Right renal pelvis (tissue), 4 donors: ENCODE data around the gene MAN1A1. TPM values are rescaled to one million over a fixed set of nuclear protein-coding genes. Genes with fewer than 3 reads are reported as not detected.

Experiments used
- DNase-seq, 4 donors: peaks; one replicate each; pipeline ENCODE4 v3.0.0-alpha.2; 2013; ENCODE audit warnings: low read depth in 4 of 4, low spot score in 3 of 4, missing footprints in 1 of 4
- polyA plus RNA-seq, 4 donors: library from polyadenylated mRNA; unstranded; fragments of 120-200 nt; gene quantifications; one replicate each; pipeline ENCODE4 v1.2.1, GENCODE V29; 2013; ENCODE audit not compliant: insufficient read length in 4 of 4

The MAN1A1 gene
- polyA plus RNA-seq, 4 donors, result 102 to 123 (median 115) TPM

GRCh38 chr6:119278625-119279024, 70.9 kb downstream of the MAN1A1 start:
- DNase-seq, result no peak

GRCh38 chr6:119277052-119277451, 72.5 kb downstream of the MAN1A1 start:
- DNase-seq, result no peak

DNA sequence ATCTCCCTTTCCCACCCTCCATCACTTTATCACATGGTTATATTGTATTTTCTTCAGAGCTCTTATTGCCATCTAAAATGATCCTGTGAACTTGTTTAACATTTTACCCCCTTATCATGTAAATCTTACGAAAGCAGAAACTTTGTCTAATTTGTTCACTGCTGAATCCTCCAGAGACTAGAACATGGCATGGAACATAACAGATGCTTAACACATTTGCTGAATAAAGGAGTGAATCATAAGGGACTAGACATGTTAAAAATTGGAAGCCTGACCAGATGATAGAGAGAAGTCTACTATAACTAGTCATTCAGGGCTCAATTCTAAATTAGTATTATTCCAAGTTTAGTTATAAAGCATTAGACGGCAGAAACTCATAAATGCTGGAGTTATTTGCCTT, 73.3 kb downstream of the MAN1A1 start:
- no peak for DNase-seq

DNA sequence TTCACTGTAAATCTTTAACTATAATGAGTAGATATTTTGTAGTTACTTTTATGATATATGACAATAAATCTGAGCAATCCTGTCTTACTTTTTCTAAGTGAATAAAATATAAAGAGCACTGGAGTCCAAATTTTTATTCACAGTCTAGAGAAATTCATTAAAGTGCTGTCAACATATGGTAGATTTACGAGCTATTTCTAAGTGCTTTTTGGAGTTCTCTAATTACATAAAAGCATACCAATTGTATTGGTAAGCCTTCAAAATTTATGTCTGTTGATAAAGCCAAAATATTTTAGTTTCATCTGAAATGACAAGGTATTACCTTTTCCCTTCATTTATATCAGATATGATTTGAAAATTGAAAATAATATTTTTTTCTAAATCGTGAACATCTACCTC, 75.4 kb downstream of the MAN1A1 start:
- no peak for DNase-seq

GRCh38 chr6:119273272-119274196, 76.0 kb downstream of the MAN1A1 start:
- DNase-seq, result no peak

DNA sequence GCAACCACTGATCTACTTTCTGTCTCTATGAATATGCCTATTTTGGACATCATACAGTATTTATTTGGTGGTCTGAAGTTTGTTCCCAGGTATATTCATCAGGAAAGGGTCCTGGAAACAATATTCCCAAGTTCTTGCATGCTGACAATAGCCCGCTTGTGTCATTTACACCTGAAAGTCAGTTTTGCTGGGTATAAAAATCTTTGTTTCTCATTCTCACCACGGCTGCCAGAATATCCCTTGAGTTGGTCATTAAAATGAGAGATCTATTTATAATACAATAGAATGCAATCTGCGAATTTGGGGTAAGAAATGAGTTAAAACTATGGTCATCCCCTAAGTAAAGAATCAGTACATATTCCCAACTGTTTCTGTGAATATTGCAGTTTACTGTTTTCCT, 79.0 kb downstream of the MAN1A1 start:
- no peak for DNase-seq

- no peak for DNase-seq
Observed at GRCh38 chr6:119269266-119270103, 80.1 kb downstream of the MAN1A1 start.

- no peak for DNase-seq
Observed at GRCh38 chr6:119267126-119267905, 82.2 kb downstream of the MAN1A1 start.

GRCh38 chr6:119264854-119265397, 84.6 kb downstream of the MAN1A1 start:
- no peak for DNase-seq

DNA sequence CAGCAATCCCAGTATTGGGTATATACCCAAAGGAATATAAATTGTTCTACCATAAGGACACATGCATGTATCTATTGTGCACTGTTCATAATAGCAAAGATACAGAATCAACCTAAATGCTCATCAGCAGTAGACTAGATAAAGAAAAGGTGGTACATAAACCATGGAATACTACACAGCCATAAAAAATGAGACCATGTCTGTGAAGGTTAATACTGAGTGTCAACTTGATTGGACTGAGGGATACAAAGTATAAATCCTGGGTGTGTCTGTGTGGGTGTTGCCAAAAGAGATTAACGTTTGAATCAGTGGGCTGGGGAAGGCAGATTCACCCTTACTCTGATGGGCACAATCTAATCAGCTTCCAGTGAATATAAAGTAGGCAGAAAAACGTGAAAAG, 86.9 kb downstream of the MAN1A1 start:
- no peak for DNase-seq

DNA sequence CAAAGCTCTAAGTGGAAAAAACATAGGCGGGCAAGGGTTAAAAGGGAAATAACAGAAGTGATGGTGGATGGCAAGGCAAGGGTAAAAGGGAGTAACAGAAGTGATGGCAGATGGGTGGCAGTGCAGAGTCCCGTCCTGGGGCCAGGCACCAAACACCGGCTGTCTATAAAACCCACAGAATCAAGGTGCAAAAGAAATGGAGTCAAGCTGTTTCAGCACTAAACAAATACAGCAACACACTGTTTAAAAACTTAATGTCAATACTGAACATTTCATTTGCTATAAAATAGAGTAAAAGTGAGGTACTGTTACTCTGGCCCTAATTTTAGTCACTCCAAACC, 87.6 kb downstream of the MAN1A1 start:
- DNase-seq, result no peak

GRCh38 chr6:119259027-119259426, 90.5 kb downstream of the MAN1A1 start:
- no peak for DNase-seq

DNA sequence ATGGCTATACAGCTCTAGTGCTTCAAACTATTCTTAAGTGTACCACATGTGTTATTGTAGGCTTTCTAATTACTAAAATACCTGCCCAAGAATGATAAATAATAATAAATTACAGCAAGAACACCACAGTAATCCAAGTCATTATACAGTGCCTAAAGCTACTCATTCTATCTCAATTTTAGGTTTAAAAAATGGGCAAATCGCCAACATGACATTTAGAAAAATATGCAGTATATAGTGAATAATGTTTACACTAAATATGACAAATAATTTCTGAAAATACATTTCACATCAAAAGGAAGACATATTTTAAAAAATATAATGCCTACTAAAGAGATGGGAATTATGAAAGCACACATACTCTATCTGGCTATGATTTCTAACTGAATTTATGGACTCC, 91.8 kb downstream of the MAN1A1 start:
- DNase-seq, result no peak

GRCh38 chr6:119256978-119257462, 92.5 kb downstream of the MAN1A1 start:
- no peak for DNase-seq

- no peak for DNase-seq
Observed at GRCh38 chr6:119256392-119256791, 93.2 kb downstream of the MAN1A1 start.

DNA sequence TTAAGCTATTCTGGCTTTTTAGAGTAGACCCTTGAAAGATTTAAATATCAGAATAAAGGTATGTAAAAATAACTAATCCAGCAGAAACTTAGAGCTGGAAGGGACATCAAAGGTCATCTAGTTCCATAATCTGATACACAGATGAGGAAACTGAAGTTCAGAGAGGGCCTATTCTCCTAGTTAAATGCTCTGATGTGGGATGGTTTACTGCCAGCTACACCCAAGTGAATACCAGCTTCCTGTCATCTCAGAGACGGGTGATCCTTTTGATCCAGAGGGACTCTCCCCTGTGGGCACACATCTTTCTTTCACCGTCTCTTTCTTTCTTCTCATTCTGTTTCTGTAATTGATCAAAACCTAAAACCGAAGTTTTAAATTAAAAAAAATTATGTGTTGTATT, 94.1 kb downstream of the MAN1A1 start:
- no peak for DNase-seq

DNA sequence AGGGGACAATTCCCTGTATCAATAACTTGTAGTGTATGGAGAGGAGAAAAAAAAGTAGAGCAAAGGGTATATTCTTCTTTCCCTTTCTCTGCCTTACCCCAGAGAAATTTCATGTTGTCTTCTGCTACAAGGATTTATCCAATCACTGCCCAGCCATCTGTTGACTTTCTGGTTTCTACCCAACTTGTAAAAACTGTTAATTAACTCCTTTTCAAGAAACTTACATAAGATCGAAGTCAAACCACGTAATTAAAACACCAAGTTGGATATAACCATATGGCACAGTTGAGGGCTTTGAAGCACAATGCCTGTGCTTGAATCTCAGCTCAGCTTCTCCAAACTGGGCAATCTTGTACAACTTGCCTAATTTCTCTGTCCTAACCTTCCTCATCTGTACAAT, 99.5 kb downstream of the MAN1A1 start:
- DNase-seq, result no peak

DNA sequence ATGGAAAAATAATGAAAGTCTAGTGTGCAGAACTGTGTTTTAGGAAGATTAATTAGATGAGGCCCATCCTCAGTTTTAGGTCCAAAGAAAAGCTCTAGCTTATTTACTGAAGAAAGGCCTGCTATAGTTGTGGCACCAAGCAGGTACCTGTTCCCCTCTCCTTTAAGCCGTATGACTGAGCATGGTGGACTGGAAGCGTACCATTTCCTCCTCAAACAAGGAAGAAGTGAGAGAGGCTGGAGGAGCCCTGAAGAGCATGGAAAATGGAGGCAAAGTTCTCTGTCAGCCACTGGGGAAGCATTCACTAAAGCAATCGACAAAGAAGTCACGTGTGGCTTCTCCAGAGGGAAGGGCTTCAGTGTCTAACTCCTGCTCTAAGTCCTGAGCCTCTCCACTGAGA, 100.2 kb downstream of the MAN1A1 start:
- DNase-seq, result no peak

DNA sequence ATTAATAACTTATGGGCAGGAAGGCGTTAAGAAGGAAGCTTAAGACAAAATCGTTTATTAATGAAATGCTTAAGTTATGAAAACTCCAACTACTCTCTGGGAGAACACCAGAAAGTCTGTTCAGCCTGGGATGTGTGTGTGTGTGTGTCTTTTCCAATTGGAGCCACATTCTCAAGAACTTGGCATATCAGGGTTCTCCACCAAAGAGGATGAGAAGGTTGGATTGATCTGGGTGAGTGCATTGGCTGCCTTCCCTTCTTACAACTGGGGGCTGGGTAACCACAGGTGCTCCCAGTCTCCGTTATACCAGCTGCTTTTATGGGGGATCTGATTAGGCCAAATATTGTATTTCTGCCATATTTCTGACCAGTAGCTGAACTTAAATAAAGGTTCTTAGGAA, 102.1 kb downstream of the MAN1A1 start:
- no peak for DNase-seq

- DNase-seq, result no peak
Observed at GRCh38 chr6:119243657-119244056, 105.9 kb downstream of the MAN1A1 start.

- no peak for DNase-seq
Observed at GRCh38 chr6:119243037-119243436, 106.5 kb downstream of the MAN1A1 start.
